ENCODE results near the gene ZCCHC9. TPM values are rescaled to one million over a fixed set of nuclear protein-coding genes. Genes with fewer than 3 reads are reported as not detected.

The ZCCHC9 gene
- polyA plus RNA-seq, 1 donor (not counting 4 experiments of a cell fraction or from before 2014, with no cell fraction given): 24.1 TPM

- Histone ChIP-seq H3K4me2 (ENCODE audit: control insufficient read depth, extremely low read depth, insufficient read depth, low read depth, low read length) (peak overlapping the region; percentile 8), H3K79me2 (ENCODE audit: control insufficient read depth, insufficient read depth, low read length) (no peaks in the 10 kb centered on the region), H3K4me3 (ENCODE audit: control insufficient read depth in 2 of 3, extremely low read depth in 1 of 3, insufficient read depth in 2 of 3, low read depth in 1 of 3, low read length in 3 of 3) (no peak overlapping the region), H3K9me3 (ENCODE audit: control insufficient read depth, low read depth, low read length) (no peaks in the 10 kb centered on the region), H3K4me1 (ENCODE audit: control insufficient read depth, extremely low read depth, insufficient read depth, low read length) (peaks cover 8% of the 10 kb centered on the region), H2AFZ (ENCODE audit: control insufficient read depth, low read length) (peak overlapping the region; percentile 84), H3K9ac (ENCODE audit: control insufficient read depth, extremely low read depth, insufficient read depth, low read length) (no peak overlapping the region), H3K36me3 (ENCODE audit: control insufficient read depth in 2 of 2, extremely low read depth in 1 of 2, insufficient read depth in 2 of 2, low read length in 2 of 2) (no peaks in the 10 kb centered on the region), H3K27me3 (ENCODE audit: control insufficient read depth, extremely low read depth, insufficient read depth, low read length) (no peaks in the 10 kb centered on the region), H4K20me1 (ENCODE audit: control insufficient read depth, extremely low read depth, insufficient read depth, low read length) (no peaks in the 10 kb centered on the region), H3K9me1 (ENCODE audit: control insufficient read depth, extremely low read depth, insufficient read depth, low read length) (no peaks in the 10 kb centered on the region), H3K27ac (ENCODE audit: control insufficient read depth, insufficient read depth, low read length) (no peak overlapping the region)
- TF ChIP-seq CTCF (optimal IDR thresholded peaks at IDR 0.05 in 1 of 3, IDR thresholded peaks at IDR 0.05 in 1 of 3, conservative IDR thresholded peaks at IDR 0.05 in 1 of 3; ENCODE audit: extremely low read depth in 1 of 3, insufficient read depth in 2 of 3, low read length in 3 of 3) (no peak), EZH2 (IDR thresholded peaks at IDR 0.05; ENCODE audit: low read length) (no peak)
- DNase-seq (ENCODE audit: low read depth, low spot score) (no peak), FAIRE-seq (no peak)
- dilution Hi-C loops (cut with MboI; ENCODE audit: extremely low pct_ligation_motif_present, low sequenced_read_pairs): no loop called here
These were observed 57.7 kb downstream of the ZCCHC9 start for GRCh38 chr5:81359108-81359507.

DNA sequence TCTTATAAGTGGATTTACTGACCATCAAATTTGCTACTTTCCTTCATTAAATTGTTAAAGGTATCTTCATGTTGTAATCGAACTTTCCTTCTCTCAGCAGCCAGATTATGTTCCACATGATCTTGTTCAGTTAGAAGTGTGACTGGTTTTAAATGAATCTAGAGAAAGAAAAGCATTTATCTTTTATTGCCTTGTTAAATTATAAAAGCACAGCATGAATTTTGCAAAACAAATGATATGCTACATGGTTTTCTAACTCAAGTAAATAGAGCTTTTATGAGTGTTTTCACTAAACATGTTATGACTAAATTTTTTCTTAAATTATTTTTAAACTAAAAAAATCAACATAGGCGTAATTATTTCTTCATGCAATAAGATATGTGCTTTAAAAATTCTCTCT is 58.5 kb downstream of the ZCCHC9 start:
- no peak overlapping the region for H3K4me2 ChIP-seq (ENCODE audit: control insufficient read depth, extremely low read depth, insufficient read depth, low read depth, low read length)
- FAIRE-seq (no peak), DNase-seq (ENCODE audit: low read depth, low spot score) (no peak)
- no peaks in the 10 kb centered on the region for H3K9me1 ChIP-seq (ENCODE audit: control insufficient read depth, extremely low read depth, insufficient read depth, low read length)
- TF ChIP-seq EZH2 (IDR thresholded peaks at IDR 0.05; ENCODE audit: low read length) (no peak), CTCF (optimal IDR thresholded peaks at IDR 0.05 in 1 of 3, IDR thresholded peaks at IDR 0.05 in 1 of 3, conservative IDR thresholded peaks at IDR 0.05 in 1 of 3; ENCODE audit: extremely low read depth in 1 of 3, insufficient read depth in 2 of 3, low read length in 3 of 3) (no peak)
- no peaks in the 10 kb centered on the region for H3K9me3 ChIP-seq (ENCODE audit: control insufficient read depth, low read depth, low read length)
- no peak overlapping the region for H3K4me3 ChIP-seq (ENCODE audit: control insufficient read depth in 2 of 3, extremely low read depth in 1 of 3, insufficient read depth in 2 of 3, low read depth in 1 of 3, low read length in 3 of 3)
- H3K4me1 ChIP-seq (ENCODE audit: control insufficient read depth, extremely low read depth, insufficient read depth, low read length): peaks cover 8% of the 10 kb centered on the region
- H4K20me1 ChIP-seq (ENCODE audit: control insufficient read depth, extremely low read depth, insufficient read depth, low read length): no peaks in the 10 kb centered on the region
- H3K27ac ChIP-seq (ENCODE audit: control insufficient read depth, insufficient read depth, low read length): no peak overlapping the region
- dilution Hi-C loops (cut with MboI; ENCODE audit: extremely low pct_ligation_motif_present, low sequenced_read_pairs): no loop called here
- H3K36me3 ChIP-seq (ENCODE audit: control insufficient read depth in 2 of 2, extremely low read depth in 1 of 2, insufficient read depth in 2 of 2, low read length in 2 of 2): no peaks in the 10 kb centered on the region
- H2AFZ ChIP-seq (ENCODE audit: control insufficient read depth, low read length): no peak overlapping the region
- no peaks in the 10 kb centered on the region for H3K79me2 ChIP-seq (ENCODE audit: control insufficient read depth, insufficient read depth, low read length)
- H3K9ac ChIP-seq (ENCODE audit: control insufficient read depth, extremely low read depth, insufficient read depth, low read length): no peak overlapping the region
- no peaks in the 10 kb centered on the region for H3K27me3 ChIP-seq (ENCODE audit: control insufficient read depth, extremely low read depth, insufficient read depth, low read length)
